DOHH2 (cell line): ENCODE measurements around the gene ACAD9.

ENCODE experiments used
- EZH2phosphoT487 ChIP-seq: fragments of 200-600 bp; sonication (generic); IDR thresholded peaks from 2 replicates; pipeline ENCODE4 v1.6.1; 2017; ENCODE audit warnings: borderline replicate concordance, mild to moderate bottlenecking, antibody characterized with exemption, low read length, moderate library complexity, mixed read lengths
- TF ChIP-seq, protein P1 (sequence below): fragments of 200-600 bp; sonication (generic); IDR thresholded peaks from one replicate; pipeline ENCODE4 v1.5.1; 2014; ENCODE audit warnings: antibody characterized with exemption, mild to moderate bottlenecking, low read depth, low read length; ENCODE audit not compliant: poor library complexity, severe bottlenecking

DNA sequence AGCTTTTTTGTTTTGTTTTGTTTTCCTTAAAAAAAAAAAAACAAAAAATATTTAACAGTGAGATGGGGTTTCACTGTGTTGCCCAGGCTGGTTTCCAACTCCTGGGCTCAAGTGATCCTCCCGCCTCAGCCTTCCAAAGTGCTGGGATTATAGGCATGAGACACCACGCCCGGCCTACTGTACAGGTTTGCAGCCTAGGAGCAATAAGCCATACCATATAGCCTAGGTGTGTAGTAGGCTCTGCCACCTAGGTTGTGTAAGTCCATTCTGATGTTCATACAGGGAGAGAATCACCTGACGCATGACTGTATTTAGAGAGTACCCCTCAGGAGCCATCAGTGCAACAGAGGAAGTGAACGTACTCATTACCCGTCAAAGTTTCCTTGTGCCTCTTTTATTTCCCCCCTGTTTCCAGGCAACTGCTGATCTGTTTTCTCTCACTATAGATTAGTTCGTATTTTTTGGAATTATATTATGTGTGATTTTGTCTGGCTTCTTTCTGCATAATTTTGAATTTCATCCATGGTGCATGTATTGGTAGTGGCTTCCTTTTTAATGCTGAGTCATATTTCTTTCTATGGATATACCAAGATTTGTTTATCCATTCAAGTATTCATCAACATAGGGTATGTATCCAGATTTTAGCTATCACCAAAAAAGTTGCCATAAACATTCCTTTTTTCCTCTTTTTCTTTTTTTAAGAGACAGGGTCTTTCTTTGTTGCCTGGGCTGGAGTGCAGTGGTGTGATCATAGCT, 9.9 kb downstream of the ACAD9 start:
- TF ChIP-seq, protein P1, sequence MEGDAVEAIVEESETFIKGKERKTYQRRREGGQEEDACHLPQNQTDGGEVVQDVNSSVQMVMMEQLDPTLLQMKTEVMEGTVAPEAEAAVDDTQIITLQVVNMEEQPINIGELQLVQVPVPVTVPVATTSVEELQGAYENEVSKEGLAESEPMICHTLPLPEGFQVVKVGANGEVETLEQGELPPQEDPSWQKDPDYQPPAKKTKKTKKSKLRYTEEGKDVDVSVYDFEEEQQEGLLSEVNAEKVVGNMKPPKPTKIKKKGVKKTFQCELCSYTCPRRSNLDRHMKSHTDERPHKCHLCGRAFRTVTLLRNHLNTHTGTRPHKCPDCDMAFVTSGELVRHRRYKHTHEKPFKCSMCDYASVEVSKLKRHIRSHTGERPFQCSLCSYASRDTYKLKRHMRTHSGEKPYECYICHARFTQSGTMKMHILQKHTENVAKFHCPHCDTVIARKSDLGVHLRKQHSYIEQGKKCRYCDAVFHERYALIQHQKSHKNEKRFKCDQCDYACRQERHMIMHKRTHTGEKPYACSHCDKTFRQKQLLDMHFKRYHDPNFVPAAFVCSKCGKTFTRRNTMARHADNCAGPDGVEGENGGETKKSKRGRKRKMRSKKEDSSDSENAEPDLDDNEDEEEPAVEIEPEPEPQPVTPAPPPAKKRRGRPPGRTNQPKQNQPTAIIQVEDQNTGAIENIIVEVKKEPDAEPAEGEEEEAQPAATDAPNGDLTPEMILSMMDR, result no peak
- TF ChIP-seq EZH2phosphoT487, result no peak
